ENCODE data around the gene TBC1D10A.

Gene TBC1D10A

DNA sequence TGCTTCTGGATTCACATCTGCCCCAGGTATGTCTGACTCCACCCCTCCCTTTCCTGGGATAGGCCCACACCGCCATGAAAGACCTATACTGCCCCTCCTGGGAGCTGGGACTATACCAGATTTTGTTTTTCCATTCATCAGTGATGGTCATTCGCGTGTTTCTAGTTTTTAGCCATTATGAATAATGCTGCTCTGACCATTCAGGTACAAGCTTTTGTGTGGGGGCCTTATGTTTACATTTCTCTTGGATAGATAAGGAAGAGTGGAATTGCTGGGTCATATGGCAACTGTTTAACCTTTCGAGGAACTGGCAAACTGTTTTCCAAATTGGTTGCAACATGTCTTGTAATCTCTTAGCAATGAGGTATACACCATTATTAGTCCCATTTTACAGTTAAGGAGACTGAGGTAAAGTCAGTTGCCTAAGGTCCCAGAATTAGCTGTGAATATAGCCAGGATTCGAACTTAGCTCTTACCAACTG lies 1.2 kb upstream of the TBC1D10A start:
- TF ChIP-seq POLR2A (IDR thresholded peaks at IDR 0.05; ENCODE audit: low read depth, low read length) (no peak), POLR2AphosphoS5 (IDR thresholded peaks at IDR 0.05; ENCODE audit: low read depth, low read length) (no peak), TAF1 (IDR thresholded peaks at IDR 0.05; ENCODE audit: borderline replicate concordance, low read depth, low read length) (no peak)
- DNase-seq (ENCODE audit: insufficient read length) (no peak), FAIRE-seq (no peak)

DNA sequence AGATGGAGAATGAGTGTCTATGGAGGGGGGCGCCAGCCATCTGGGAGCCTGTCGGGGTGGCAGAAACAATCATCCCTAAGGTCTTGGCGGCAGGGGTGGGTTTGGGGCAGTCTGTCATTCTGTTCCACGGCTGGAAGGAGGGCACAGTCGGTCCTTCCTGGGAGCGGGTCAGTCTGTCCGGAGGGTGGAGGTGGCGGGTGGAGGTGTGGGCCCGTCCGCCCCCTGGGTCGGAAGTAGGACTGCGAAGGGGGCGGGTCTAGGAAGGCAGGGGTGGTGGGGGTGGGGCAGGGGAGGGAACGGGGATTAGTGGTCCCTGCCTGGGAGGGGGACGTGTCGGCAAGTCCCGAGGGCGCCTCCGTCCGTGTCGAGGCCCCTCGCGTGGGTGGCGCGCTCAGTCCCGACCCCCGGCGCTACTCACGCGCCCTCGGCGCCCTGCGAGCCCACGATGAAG lies 461 bp downstream of the TBC1D10A start:
- FAIRE-seq (peak; percentile 78), DNase-seq (ENCODE audit: insufficient read length) (peak; percentile 56)
- no peak for TF ChIP-seq POLR2A (IDR thresholded peaks at IDR 0.05; ENCODE audit: low read depth, low read length)
- TF ChIP-seq POLR2AphosphoS5 (IDR thresholded peaks at IDR 0.05; ENCODE audit: low read depth, low read length): no peak

DNA sequence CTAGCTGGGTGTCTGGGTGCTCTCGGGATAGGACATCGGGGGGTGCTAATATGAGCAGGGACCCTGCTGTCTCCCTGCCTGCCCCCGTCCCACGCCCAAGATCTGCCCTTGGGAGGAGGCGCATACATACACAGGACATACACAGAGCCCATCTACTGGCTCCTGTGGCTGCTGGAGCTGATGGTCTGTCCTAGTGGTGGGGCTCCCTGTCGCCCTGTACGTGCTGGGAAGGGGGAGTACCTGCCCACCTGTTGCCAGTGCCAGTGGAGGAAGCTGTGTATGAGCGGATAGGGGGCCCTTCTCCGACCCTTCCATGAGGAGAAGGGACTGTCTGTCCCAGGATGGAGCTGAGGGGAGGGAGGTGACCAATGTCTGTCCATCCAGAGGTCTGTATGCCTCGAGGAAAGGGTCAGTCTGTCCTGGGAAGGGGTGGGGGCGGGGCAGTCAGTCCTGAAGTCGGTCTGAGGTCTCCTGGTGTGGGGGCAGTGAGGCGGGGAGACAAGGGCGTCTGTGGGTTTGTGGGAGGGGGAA lies 952 bp downstream of the TBC1D10A start:
- TF ChIP-seq POLR2AphosphoS5 (IDR thresholded peaks at IDR 0.05; ENCODE audit: low read depth, low read length) (no peak), POLR2A (IDR thresholded peaks at IDR 0.05; ENCODE audit: low read depth, low read length) (no peak), TAF1 (IDR thresholded peaks at IDR 0.05; ENCODE audit: borderline replicate concordance, low read depth, low read length) (no peak)
- DNase-seq (ENCODE audit: insufficient read length) (no peak), FAIRE-seq (no peak)

DNA sequence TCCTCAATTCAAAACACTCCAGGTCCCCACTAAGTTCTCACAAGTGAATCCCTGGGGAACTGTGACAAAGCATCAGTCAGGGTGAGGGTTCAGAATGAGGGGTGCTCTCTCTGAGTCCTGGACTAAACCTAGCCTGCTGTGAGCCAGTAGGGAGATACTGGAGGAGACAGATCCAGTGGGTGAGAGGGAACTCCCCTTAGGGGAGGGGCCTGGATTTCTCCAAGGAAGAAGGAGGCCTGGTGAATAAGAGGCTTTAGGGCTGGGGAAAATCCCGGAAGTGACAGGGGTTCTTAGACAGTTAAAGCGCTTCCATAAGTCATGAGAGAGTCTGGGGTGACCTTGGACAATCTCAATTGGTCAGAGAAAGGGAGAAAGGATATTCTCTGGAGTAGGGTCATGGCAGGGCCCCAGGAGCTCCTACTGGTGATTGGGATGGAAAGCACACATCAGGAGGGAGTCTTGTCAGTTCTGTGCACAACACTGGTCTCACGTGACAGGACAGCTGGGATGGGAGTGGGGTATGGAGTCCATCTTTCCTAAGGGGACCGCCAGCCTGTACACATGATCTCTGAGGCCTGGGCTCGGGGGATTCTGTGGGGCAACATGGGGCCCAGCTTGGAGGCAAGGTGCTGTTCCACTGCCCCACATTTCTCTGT lies 1.5 kb downstream of the TBC1D10A start:
- no peak for DNase-seq (ENCODE audit: insufficient read length)
- peak; percentile 42 for FAIRE-seq
- TF ChIP-seq POLR2A (IDR thresholded peaks at IDR 0.05; ENCODE audit: low read depth, low read length) (no peak), TAF1 (IDR thresholded peaks at IDR 0.05; ENCODE audit: borderline replicate concordance, low read depth, low read length) (no peak), POLR2AphosphoS5 (IDR thresholded peaks at IDR 0.05; ENCODE audit: low read depth, low read length) (no peak)

DNA sequence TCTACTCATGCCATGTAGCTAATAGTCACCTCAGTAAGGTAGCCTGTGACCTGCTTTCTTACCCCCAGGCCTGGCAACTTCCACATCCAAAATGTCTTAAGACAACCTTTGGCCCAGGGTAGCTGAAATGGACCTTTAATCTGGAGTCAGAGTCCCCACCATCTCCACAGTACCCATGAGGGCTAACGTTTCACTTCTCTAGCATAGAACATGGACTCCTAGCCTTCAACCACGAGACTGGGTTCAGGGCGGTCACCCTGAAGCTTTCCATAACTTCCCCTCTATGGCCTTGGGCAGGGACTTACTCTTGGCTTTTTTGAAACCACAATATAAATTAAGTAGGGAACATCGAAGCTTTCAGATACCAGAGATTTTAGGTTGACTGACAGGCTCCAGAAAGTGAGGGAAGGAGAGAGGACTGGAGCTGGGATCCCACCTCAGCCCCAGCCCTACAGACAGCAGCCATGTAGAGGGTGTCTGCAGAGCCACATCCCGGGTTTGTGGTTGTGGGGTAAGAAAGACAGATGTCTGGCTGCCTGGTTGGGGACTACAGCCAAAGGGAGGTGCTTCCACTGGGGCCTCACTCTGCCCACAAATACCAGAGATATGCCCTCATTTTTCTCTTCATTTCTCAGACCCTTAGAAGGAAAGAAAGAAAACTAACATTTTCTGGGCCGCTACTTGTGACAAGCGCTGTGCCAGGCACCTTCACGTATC lies 2.6 kb downstream of the TBC1D10A start:
- peak; percentile 74 for FAIRE-seq

DNA sequence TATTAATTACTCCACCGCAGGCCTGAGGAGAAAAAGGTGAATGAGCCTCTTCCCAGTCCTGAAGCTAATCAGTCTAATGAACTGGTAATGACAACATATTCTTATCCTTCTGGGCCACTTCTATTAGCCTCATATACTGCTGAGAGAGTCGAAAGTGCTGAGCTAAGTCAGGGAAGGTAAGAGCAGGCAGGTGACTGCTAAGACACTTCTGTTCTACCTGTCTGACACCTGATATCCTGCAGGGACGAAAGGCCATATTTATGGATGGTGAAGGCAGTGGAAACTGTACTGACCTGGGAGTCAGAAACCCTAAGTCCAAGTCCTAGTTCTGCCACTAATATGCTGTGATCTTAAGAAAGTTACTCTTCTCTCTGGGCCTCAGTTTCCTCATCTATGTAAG lies 3.5 kb downstream of the TBC1D10A start:
- FAIRE-seq (no peak), DNase-seq (ENCODE audit: insufficient read length) (no peak)
- no peak for TF ChIP-seq TAF1 (IDR thresholded peaks at IDR 0.05; ENCODE audit: borderline replicate concordance, low read depth, low read length)
- no peak for TF ChIP-seq POLR2AphosphoS5 (IDR thresholded peaks at IDR 0.05; ENCODE audit: low read depth, low read length)
- TF ChIP-seq POLR2A (IDR thresholded peaks at IDR 0.05; ENCODE audit: low read depth, low read length): no peak

More for the DNA sequence above, 2.6 kb downstream of the TBC1D10A start:
- no peak for DNase-seq (ENCODE audit: insufficient read length)
- no peak for TF ChIP-seq TAF1 (IDR thresholded peaks at IDR 0.05; ENCODE audit: borderline replicate concordance, low read depth, low read length)
- TF ChIP-seq POLR2A (IDR thresholded peaks at IDR 0.05; ENCODE audit: low read depth, low read length): no peak
- no peak for TF ChIP-seq POLR2AphosphoS5 (IDR thresholded peaks at IDR 0.05; ENCODE audit: low read depth, low read length)

DNA sequence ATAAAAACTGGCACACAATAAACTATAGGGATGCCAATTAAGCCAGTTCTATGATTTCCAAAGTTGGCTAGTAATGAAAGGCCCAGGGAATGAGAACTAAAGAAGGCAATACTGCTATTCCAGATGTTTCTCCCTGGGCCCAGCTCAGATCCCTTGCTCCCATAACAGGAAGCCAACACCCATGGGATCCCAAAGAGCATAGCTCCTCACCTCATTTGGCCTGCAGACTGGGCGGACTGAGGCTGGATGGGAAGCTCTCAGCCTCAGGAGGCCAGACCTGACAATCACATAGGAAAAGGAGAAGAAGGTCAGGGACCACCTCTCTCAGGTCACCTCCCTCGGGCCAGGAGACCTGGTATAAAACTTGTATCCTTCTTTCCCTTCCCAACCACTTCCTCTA lies 5.3 kb downstream of the TBC1D10A start:
- no peak for DNase-seq (ENCODE audit: insufficient read length)
- TF ChIP-seq POLR2A (IDR thresholded peaks at IDR 0.05; ENCODE audit: low read depth, low read length) (no peak), POLR2AphosphoS5 (IDR thresholded peaks at IDR 0.05; ENCODE audit: low read depth, low read length) (no peak), TAF1 (IDR thresholded peaks at IDR 0.05; ENCODE audit: borderline replicate concordance, low read depth, low read length) (no peak)
- no peak for FAIRE-seq

DNA sequence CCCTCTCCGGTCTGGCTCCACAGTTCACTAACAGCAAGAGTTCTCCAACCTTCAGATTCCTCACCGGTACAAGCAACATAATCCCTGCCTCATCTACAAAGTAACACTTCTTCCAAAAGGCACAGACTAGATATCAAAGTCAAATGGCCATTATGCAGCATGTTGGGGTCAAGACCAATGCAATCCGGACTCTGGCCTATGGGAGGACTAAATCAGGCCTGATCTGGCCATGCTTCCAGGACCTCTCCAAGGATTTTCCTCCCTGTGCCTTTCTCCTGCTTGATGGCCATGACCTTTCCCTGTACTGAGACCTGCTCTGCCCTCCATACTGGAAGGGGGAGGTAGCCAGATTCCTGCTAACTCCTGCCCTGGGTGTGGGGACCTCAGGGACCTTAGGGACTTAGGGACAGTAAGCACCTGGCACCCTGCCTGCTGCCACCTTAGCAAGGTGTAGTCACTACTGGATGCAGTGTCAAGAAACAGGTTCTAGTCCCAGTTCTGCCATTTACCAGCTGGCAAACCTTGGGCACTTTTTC lies 6.7 kb downstream of the TBC1D10A start:
- FAIRE-seq (no peak), DNase-seq (ENCODE audit: insufficient read length) (no peak)
- TF ChIP-seq POLR2A (IDR thresholded peaks at IDR 0.05; ENCODE audit: low read depth, low read length): no peak
- TF ChIP-seq POLR2AphosphoS5 (IDR thresholded peaks at IDR 0.05; ENCODE audit: low read depth, low read length): no peak
- no peak for TF ChIP-seq TAF1 (IDR thresholded peaks at IDR 0.05; ENCODE audit: borderline replicate concordance, low read depth, low read length)

DNA sequence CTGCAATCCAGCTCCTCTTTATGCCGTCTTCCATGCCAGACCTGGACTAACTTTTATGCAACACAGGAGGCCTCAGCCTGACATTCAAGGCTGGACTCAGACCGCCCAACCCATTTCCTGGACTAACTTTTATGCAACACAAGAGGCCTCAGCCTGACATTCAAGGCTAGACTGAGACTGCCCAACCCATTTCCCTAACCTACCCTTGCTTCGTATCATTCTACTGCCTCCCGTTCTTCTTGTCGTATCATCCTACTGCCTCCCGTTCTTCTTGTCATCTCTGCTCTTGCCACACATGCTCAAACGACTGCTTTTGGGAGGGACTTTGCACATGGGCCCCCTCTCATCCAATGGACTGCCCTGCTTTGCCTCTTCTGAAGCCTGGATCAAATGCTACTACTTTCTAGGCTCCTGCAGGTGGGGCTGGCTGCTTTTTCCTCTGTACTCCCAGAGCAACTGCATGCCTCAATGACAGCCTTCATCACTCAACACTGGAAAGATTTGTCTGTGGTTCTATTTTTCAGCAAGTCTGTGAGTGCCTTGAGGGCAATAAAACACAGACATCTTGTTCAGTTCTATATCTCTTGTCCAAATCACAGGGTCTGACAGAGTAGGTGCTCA lies 7.8 kb downstream of the TBC1D10A start:
- TF ChIP-seq POLR2A (IDR thresholded peaks at IDR 0.05; ENCODE audit: low read depth, low read length) (no peak), POLR2AphosphoS5 (IDR thresholded peaks at IDR 0.05; ENCODE audit: low read depth, low read length) (no peak), TAF1 (IDR thresholded peaks at IDR 0.05; ENCODE audit: borderline replicate concordance, low read depth, low read length) (no peak)
- DNase-seq (ENCODE audit: insufficient read length): no peak
- FAIRE-seq: no peak

DNA sequence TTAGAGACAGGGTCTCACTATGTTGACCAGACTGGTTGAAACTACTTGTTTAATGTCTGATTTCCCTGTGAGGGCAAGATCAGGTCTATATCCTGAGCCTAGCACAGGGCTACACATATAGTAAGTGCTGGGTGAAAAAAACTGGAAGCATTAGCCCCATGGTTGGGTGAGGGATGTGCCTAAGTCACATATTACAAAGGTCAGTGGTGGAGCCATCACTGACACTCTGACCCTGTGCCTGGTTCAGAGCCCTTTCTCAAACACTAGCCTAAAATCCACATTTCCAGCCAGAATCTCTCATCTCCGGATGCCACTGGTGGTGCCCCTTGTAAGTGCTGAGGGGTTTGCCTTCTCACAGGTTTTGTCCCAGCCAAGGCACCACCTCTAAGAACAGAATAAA lies 9.0 kb downstream of the TBC1D10A start:
- no peak for FAIRE-seq
- DNase-seq (ENCODE audit: insufficient read length): no peak
- TF ChIP-seq POLR2A (IDR thresholded peaks at IDR 0.05; ENCODE audit: low read depth, low read length): no peak
- no peak for TF ChIP-seq TAF1 (IDR thresholded peaks at IDR 0.05; ENCODE audit: borderline replicate concordance, low read depth, low read length)

DNA sequence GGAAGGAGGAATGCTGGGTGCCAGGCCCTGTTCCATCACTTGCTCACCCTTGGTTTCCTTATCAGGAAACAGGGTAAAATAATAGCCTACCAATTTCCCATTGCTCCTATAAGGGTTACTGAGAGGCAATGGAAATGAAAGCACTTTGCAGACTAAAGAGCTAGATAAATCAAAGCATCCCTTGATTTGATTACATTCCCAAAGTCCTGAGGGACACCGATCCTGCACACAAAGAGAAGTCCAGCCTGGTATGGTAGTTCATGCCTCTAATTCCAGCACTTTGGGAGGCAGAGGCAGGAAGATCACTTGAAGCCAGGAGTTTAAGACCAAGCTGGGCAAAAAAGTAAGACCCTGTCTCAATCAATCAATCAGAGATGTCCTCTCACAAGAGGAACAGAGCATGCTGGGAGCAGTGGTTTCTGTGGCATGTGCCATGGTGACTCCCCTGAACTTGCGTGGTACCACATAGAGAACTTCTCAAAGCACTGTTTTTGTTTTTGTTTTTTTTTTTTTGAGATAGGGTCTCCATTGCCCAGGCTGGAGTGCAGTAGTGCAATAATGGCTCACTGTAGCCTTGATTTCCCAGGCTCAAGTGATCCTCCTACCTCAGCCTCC lies 10.7 kb downstream of the TBC1D10A start:
- TF ChIP-seq POLR2A (IDR thresholded peaks at IDR 0.05; ENCODE audit: low read depth, low read length) (no peak), POLR2AphosphoS5 (IDR thresholded peaks at IDR 0.05; ENCODE audit: low read depth, low read length) (no peak), TAF1 (IDR thresholded peaks at IDR 0.05; ENCODE audit: borderline replicate concordance, low read depth, low read length) (no peak)
- FAIRE-seq: no peak
- DNase-seq (ENCODE audit: insufficient read length): no peak

Measured in GM12892 (cell line).